GM12878 (cell line): Measurements from ENCODE around the gene MT1B. TPM values are rescaled to one million over a fixed set of nuclear protein-coding genes. Genes with fewer than 3 reads are reported as not detected.

ENCODE experiments used
- CHD2 ChIP-seq: IDR thresholded peaks from 2 replicates; pipeline ENCODE4 v1.6.1; 2011; ENCODE audit warnings: low read depth, low read length, improper control_type of control experiment, borderline replicate concordance
- GATAD2B ChIP-seq: fragments of 450-650 bp; conservative IDR thresholded peaks from 2 replicates; pipeline ENCODE4 v1.6.1; 2017; ENCODE audit warnings: low read depth, mild to moderate bottlenecking, moderate library complexity
- SMAD1 ChIP-seq: fragments of 450-650 bp; IDR thresholded peaks from 2 replicates; pipeline ENCODE4 v1.6.1; 2018; ENCODE audit warnings: mild to moderate bottlenecking, low read depth; ENCODE audit not compliant: partially characterized antibody
- SPI1 ChIP-seq: IDR thresholded peaks from 2 replicates; pipeline ENCODE4 v1.6.1; 2011; ENCODE audit warnings: low read depth, mild to moderate bottlenecking, low read length, moderate library complexity, borderline replicate concordance; ENCODE audit not compliant: insufficient read depth
- TAF1 ChIP-seq: IDR thresholded peaks from 2 replicates; pipeline ENCODE4 v1.6.1; 2011; ENCODE audit warnings: mild to moderate bottlenecking, low read depth, low read length, borderline replicate concordance
- polyA plus RNA-seq, 11 experiments: library from polyadenylated mRNA; depleted of rRNA in 4 of 11; unstranded in 6 of 11; stranded (reverse) in 5 of 11; fragments of >200 nt; fragmentation: Nextera tagmentation in 4 of 11; fragmentation: Illumina TruSeq in 1 of 11; extraction: Ambion mirVana in 4 of 11; extraction: Trizol in 1 of 11; gene quantifications; 1 replicate in 1 of 11; 2 replicates in 10 of 11; pipeline versions ENCODE4 v1.2.1 to v1.2.3, GENCODE V29; 2011 to 2016; ENCODE audit warnings: inconsistent platforms in 2 of 11, missing spikeins in 2 of 11, low read depth in 1 of 11
- total RNA-seq, 4 experiments: library from RNA; depleted of rRNA in 3 of 4; stranded (reverse); fragments of >200 nt in 3 of 4; fragmentation: Illumina TruSeq in 1 of 4; extraction: Trizol in 1 of 4; gene quantifications; 2 replicates each; pipeline versions ENCODE4 v1.2.1 to v1.2.3, GENCODE V29; 2013 to 2021
- TF ChIP-seq, protein P1 (sequence below): IDR thresholded peaks from 2 replicates; pipeline ENCODE4 v1.6.1; 2012; ENCODE audit warnings: improper control_type of control experiment, low read depth, low read length; ENCODE audit not compliant: insufficient replicate concordance

Gene MT1B
- total and polyA plus RNA-seq, 10 of the 15 experiments (the other 5 are each of a cell fraction or from before 2014, with no cell fraction given) = not detected

DNA sequence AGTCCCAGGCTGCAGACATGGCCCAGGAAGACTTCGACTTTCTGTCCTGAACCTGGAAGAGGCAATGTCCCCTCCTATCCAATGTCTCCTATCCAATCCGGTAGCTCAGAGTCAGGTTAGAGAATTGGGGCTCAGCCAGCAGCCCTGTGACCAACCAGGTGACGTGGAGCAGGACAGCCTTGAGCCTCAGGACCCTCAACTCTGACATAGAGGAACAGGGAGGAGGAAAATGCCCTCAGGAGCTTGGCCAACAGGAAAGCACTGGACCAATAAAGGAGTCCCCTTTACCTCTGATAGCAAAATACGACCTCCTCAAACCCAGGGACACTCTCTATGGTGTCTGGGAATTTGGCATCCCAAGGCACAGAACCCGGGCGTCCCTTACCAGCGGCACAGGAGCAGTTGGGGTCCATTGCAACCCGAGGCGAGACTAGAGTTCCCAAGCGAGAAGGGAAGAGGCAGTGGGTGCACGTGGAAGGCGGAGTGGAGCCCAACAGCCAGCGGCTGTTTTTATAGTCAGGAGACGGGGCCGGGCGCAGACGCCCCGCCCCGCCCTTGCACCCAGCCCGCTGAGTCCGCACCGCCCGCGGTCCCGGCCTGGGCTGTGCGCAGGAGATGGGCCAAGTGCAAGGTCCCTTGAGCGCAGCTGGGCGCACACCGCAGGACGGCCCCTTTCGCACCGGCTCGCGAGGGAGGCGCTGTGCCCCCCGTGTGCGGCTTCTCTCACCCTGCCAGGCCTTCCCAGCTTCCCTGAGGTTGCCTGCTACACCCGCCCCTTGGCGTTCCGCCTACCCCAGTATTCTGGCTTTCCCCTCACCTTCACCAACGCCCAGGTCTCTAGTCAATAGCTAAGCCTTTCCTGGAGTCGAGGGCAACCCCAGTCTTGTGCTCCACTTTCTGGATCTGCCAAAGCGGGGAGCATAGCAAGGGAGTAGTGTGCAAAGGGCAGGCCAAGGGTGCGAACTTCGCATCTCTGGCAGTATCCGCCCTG, 16.2 kb downstream of the MT1B start, which contains the start of gene MT1G (continued):
- TF ChIP-seq, protein P1, sequence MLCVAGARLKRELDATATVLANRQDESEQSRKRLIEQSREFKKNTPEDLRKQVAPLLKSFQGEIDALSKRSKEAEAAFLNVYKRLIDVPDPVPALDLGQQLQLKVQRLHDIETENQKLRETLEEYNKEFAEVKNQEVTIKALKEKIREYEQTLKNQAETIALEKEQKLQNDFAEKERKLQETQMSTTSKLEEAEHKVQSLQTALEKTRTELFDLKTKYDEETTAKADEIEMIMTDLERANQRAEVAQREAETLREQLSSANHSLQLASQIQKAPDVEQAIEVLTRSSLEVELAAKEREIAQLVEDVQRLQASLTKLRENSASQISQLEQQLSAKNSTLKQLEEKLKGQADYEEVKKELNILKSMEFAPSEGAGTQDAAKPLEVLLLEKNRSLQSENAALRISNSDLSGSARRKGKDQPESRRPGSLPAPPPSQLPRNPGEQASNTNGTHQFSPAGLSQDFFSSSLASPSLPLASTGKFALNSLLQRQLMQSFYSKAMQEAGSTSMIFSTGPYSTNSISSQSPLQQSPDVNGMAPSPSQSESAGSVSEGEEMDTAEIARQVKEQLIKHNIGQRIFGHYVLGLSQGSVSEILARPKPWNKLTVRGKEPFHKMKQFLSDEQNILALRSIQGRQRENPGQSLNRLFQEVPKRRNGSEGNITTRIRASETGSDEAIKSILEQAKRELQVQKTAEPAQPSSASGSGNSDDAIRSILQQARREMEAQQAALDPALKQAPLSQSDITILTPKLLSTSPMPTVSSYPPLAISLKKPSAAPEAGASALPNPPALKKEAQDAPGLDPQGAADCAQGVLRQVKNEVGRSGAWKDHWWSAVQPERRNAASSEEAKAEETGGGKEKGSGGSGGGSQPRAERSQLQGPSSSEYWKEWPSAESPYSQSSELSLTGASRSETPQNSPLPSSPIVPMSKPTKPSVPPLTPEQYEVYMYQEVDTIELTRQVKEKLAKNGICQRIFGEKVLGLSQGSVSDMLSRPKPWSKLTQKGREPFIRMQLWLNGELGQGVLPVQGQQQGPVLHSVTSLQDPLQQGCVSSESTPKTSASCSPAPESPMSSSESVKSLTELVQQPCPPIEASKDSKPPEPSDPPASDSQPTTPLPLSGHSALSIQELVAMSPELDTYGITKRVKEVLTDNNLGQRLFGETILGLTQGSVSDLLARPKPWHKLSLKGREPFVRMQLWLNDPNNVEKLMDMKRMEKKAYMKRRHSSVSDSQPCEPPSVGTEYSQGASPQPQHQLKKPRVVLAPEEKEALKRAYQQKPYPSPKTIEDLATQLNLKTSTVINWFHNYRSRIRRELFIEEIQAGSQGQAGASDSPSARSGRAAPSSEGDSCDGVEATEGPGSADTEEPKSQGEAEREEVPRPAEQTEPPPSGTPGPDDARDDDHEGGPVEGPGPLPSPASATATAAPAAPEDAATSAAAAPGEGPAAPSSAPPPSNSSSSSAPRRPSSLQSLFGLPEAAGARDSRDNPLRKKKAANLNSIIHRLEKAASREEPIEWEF = no peak
- no peak for TF ChIP-seq SPI1
- no peak for TF ChIP-seq SMAD1
- no peak for TF ChIP-seq TAF1
- TF ChIP-seq GATAD2B = no peak
- no peak for TF ChIP-seq CHD2
